Natural killer cell (primary cell): Measurements from ENCODE around the gene AVPR2. TPM values are rescaled to one million over a fixed set of nuclear protein-coding genes. Genes with fewer than 3 reads are reported as not detected.

Experiments used
- ATAC-seq, 3 donors: fragments of 150-1000 bp in 2 of 3; fragments of 200-7000 bp in 1 of 3; cut with Tn5 transposase; 1 replicate in 1 of 3; 2 replicates in 2 of 3; pipeline ENCODE4 v1.10.0; 2021; ENCODE audit warnings: mild to moderate bottlenecking in 2 of 3, moderate library complexity in 2 of 3
- DNase-seq, 2 donors: peaks; one replicate each; pipeline versions ENCODE4 v3.0.0 to v3.0.0-alpha.2; 2013 to 2021; ENCODE audit warnings: mixed read lengths in 1 of 2
- H3K27ac ChIP-seq: one replicate; pipeline ENCODE4 v1.5.1; 2013; ENCODE audit warnings: mild to moderate bottlenecking, low read length
- H3K27me3 ChIP-seq: one replicate; pipeline ENCODE4 v1.6.1; 2013; ENCODE audit warnings: low read length; ENCODE audit not compliant: control insufficient read depth, insufficient read depth
- H3K36me3 ChIP-seq: one replicate; pipeline ENCODE4 v1.6.1; 2013; ENCODE audit warnings: low read length; ENCODE audit not compliant: control insufficient read depth, insufficient read depth
- H3K4me1 ChIP-seq: one replicate; pipeline ENCODE4 v1.6.1; 2013; ENCODE audit warnings: low read length; ENCODE audit not compliant: control insufficient read depth, insufficient read depth
- H3K4me3 ChIP-seq: one replicate; pipeline ENCODE4 v1.5.1; 2013; ENCODE audit warnings: low read length
- H3K9me3 ChIP-seq: one replicate; pipeline ENCODE4 v1.6.1; 2013; ENCODE audit warnings: low read length; ENCODE audit not compliant: control insufficient read depth, insufficient read depth
- H3K27ac Mint-ChIP-seq, 2 donors: one replicate each; pipeline ENCODE4 v1.8.0; 2022; ENCODE audit warnings: mild to moderate bottlenecking in 2 of 2, mixed read lengths in 2 of 2, moderate library complexity in 1 of 2
- H3K27me3 Mint-ChIP-seq, 2 donors: one replicate each; pipeline ENCODE4 v1.8.0; 2022; ENCODE audit warnings: low read depth in 2 of 2, mixed read lengths in 2 of 2
- H3K36me3 Mint-ChIP-seq: one replicate; pipeline ENCODE4 v1.8.0; 2022; ENCODE audit warnings: mixed read lengths
- H3K4me1 Mint-ChIP-seq, 2 donors: one replicate each; pipeline ENCODE4 v1.8.0; 2022; ENCODE audit warnings: mixed read lengths in 2 of 2
- H3K4me3 Mint-ChIP-seq: one replicate; pipeline ENCODE4 v1.8.0; 2022; ENCODE audit warnings: mild to moderate bottlenecking, moderate library complexity, mixed read lengths
- H3K9me3 Mint-ChIP-seq, 2 donors: one replicate each; pipeline ENCODE4 v1.8.0; 2022; ENCODE audit warnings: mixed read lengths in 2 of 2
- WGBS: methylation state at CpG from one replicate; pipeline ENCODE4 v1.1.7; 2013; ENCODE audit warnings: missing lambda C conversion rate; ENCODE audit not compliant: insufficient coverage; 5-methylcytosine and 5-hydroxymethylcytosine counted together
- intact Hi-C: fragments of 100-400 bp; cut with micrococcal nuclease; formaldehyde crosslinking; loops from one replicate; pipeline ENCODE4 v1.14.2; 2022
- total RNA-seq, 4 donors: library from RNA; stranded (reverse); fragments of 120-200 nt in 1 of 4; gene quantifications; one replicate each; pipeline versions ENCODE4 v1.2.3 to v1.2.4, GENCODE V29; 2013 to 2022
- TF ChIP-seq, protein P1 (sequence below): fragments of 200-600 bp; IDR thresholded peaks from one replicate; pipeline ENCODE4 v1.8.0; 2022; ENCODE audit warnings: antibody characterized with exemption

The AVPR2 gene
- total RNA-seq, 3 donors from 2014 or later (not counting 1 experiment from before 2014, with no cell fraction given), result not detected

DNA sequence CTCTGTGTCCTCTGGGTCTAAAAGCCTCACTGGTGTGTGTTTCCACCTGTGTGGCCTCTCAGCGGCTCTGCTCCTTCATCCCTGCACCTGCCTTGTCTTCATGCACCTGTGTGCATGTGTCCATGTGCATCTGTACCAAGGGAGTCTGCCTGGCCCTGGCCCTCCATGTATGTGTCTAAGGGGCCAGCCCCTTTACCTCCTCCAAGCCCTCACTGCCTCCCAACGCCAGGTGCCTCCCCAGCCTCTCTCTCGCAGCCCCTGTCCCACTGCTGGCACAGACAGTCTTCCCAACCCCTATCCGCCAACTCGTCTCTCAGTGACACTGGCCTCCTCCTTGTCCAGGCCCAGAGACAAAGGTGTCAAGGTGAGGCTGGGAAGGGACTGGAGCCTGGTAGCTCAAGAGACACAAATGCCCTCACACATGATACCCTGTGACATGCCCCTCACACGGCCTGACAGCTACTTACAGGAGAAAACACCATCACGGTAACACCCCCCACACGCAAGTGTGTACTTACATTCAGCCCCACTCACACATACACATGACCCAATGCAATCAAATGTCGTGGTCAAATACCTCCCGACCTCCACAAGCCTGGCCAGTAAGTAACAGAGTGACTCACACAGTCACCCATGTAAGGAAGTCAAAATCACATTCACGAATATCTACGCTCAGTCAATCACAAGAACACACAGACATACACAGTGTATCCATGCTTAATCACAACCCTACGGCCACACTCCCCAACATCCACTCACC lies 29.9 kb upstream of the AVPR2 start:
- peaks cover 24 to 34% of the 10 kb centered on the region in 2 donors for H3K27me3 Mint-ChIP-seq
- Histone ChIP-seq H3K4me1 (peaks cover 9% of the 10 kb centered on the region), H3K9me3 (no peaks in the 10 kb centered on the region), H3K27me3 (peaks cover 5% of the 10 kb centered on the region), H3K4me3 (no peak overlapping the region), H3K27ac (no peak overlapping the region), H3K36me3 (no peaks in the 10 kb centered on the region)
- ATAC-seq (no peak), DNase-seq (no peak)
- no peaks in the 10 kb centered on the region for H3K9me3 Mint-ChIP-seq
- no peaks in the 10 kb centered on the region for H3K36me3 Mint-ChIP-seq
- peaks cover 0 to 16% of the 10 kb centered on the region in 2 donors for H3K4me1 Mint-ChIP-seq
- intact Hi-C loops, result no loop called here
- no peak overlapping the region for H3K27ac Mint-ChIP-seq
- no peak overlapping the region for H3K4me3 Mint-ChIP-seq
- WGBS, result 85% methylated on average over 11 of the region's 13 CpGs
- TF ChIP-seq, protein P1, sequence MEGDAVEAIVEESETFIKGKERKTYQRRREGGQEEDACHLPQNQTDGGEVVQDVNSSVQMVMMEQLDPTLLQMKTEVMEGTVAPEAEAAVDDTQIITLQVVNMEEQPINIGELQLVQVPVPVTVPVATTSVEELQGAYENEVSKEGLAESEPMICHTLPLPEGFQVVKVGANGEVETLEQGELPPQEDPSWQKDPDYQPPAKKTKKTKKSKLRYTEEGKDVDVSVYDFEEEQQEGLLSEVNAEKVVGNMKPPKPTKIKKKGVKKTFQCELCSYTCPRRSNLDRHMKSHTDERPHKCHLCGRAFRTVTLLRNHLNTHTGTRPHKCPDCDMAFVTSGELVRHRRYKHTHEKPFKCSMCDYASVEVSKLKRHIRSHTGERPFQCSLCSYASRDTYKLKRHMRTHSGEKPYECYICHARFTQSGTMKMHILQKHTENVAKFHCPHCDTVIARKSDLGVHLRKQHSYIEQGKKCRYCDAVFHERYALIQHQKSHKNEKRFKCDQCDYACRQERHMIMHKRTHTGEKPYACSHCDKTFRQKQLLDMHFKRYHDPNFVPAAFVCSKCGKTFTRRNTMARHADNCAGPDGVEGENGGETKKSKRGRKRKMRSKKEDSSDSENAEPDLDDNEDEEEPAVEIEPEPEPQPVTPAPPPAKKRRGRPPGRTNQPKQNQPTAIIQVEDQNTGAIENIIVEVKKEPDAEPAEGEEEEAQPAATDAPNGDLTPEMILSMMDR, result no peak

DNA sequence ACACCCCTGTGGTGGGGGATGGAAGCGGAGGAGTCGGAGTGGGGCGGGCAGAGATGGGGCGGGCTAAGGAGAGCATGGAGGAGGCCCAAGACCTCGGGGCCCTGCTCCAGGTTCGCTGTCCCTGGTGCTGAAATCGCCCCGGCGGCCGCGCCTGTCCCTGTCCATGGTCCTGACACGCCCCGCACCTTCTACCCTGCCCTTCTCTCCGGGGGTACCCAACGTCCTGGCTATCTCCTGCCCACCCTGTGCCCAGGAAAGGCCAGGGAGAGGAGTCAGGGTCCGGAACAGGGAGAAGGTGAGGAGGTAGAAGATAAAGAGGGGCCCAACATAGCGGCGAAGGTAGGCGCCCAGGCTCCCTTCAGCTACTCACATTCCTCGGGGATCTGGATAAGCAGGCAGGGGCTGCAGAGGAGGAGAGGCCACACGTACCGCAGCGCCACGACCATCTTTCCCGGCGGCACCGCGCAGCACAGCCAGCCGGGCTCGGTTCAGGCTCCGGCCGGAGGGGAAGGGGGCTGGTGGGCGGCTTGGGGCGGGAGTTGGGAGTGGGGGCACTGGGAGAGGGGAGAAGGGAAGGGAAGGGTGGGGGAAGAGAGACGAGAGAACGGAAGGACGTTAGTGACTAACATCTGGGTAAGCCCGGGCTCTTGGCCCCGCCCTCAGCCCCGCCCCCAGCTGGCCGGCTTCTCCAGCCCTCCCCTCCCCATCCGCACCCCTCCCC lies 28.9 kb upstream of the AVPR2 start:
- ATAC-seq (peak; percentile 84 to 99 (median 90)), DNase-seq (peak; percentile 79 to 81)
- intact Hi-C loops, result no loop called here
- Histone ChIP-seq H3K27ac (no peak overlapping the region), H3K36me3 (no peaks in the 10 kb centered on the region), H3K27me3 (peaks cover 5% of the 10 kb centered on the region), H3K9me3 (no peaks in the 10 kb centered on the region), H3K4me3 (no peak overlapping the region), H3K4me1 (peaks cover 9% of the 10 kb centered on the region)
- H3K27ac Mint-ChIP-seq, result peak overlapping the region in 1 of 2 donors; percentile 61
- no peak overlapping the region for H3K4me3 Mint-ChIP-seq
- peaks cover 0 to 16% of the 10 kb centered on the region in 2 donors for H3K4me1 Mint-ChIP-seq
- TF ChIP-seq, protein P1, result no peak
- WGBS, result 4% methylated on average over 28 of the region's 42 CpGs
- H3K36me3 Mint-ChIP-seq, result no peaks in the 10 kb centered on the region
- H3K27me3 Mint-ChIP-seq, result peaks cover 24 to 34% of the 10 kb centered on the region in 2 donors
- no peaks in the 10 kb centered on the region for H3K9me3 Mint-ChIP-seq

DNA sequence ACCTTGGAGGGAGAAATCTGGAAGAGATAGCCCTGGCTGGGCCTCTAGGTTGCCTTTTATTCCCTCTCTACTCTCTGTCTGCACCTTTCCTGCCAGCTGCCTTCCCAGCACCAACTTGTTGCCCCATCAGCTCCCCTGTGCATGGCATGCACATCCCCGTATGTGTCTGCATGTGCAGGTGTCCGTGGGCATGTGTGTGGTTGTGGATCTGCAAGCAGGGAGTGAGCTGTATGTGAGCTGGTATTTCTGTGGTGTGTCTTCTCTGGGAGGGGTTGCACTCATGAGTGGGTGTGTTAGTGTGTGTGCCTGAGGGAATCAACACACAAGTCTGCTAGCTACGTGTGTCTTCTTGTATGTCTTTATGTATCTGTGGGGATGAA lies 28.4 kb upstream of the AVPR2 start:
- intact Hi-C loops, result no loop called here
- DNase-seq (no peak), ATAC-seq (no peak)
- 68% methylated on average over 3 of the region's 3 CpGs for WGBS
- TF ChIP-seq, protein P1, result no peak
- no peak overlapping the region for H3K27ac ChIP-seq
- H3K36me3 ChIP-seq, result no peaks in the 10 kb centered on the region
- Mint-ChIP-seq H3K9me3 (no peaks in the 10 kb centered on the region), H3K27ac (no peak overlapping the region), H3K4me3 (no peak overlapping the region), H3K27me3 (peaks cover 24 to 34% of the 10 kb centered on the region in 2 donors), H3K4me1 (peaks cover 0 to 16% of the 10 kb centered on the region in 2 donors), H3K36me3 (no peaks in the 10 kb centered on the region)
- no peaks in the 10 kb centered on the region for H3K9me3 ChIP-seq
- H3K4me1 ChIP-seq, result peaks cover 9% of the 10 kb centered on the region
- no peak overlapping the region for H3K4me3 ChIP-seq
- H3K27me3 ChIP-seq, result peaks cover 5% of the 10 kb centered on the region
